Fibroblast of mammary gland (primary cell): ENCODE data around the gene HBB.

ENCODE experiments used
- DNase-seq: peaks from one replicate; pipeline ENCODE4 v3.0.0-alpha.2; 2010; ENCODE audit warnings: low read depth
- H3K4me3 ChIP-seq: 2 replicates; pipeline ENCODE4 v1.5.1; 2011; ENCODE audit warnings: low read depth, mild to moderate bottlenecking, low read length, moderate library complexity; ENCODE audit not compliant: control insufficient read depth
- TF ChIP-seq, protein P1 (sequence below): conservative IDR thresholded peaks from 2 replicates; pipeline ENCODE4 v1.5.1; 2011; ENCODE audit warnings: low read depth, low read length, inconsistent platforms; ENCODE audit not compliant: control insufficient read depth, insufficient read depth

HBB gene

DNA sequence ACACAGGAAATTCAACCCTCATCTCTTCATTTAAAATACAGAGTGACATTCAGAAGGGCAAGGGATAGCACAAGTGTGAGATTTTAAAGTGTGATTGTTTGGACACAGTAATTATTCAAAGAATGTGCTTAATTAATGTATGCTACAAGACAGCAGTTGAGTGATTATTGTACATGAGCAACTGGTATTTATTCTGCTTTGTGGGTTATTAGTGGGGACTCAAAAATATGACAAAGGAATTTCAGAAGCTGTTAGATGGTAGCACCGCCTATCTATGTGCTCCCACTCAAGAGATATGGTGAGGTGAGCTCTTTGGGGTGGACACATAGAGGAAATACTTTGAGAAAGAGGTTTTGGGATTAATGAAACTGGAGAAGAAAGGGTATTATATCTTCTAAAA, 13.2 kb upstream of the HBB start:
- no peak for DNase-seq
- no peak overlapping the region for H3K4me3 ChIP-seq
- TF ChIP-seq, protein P1, sequence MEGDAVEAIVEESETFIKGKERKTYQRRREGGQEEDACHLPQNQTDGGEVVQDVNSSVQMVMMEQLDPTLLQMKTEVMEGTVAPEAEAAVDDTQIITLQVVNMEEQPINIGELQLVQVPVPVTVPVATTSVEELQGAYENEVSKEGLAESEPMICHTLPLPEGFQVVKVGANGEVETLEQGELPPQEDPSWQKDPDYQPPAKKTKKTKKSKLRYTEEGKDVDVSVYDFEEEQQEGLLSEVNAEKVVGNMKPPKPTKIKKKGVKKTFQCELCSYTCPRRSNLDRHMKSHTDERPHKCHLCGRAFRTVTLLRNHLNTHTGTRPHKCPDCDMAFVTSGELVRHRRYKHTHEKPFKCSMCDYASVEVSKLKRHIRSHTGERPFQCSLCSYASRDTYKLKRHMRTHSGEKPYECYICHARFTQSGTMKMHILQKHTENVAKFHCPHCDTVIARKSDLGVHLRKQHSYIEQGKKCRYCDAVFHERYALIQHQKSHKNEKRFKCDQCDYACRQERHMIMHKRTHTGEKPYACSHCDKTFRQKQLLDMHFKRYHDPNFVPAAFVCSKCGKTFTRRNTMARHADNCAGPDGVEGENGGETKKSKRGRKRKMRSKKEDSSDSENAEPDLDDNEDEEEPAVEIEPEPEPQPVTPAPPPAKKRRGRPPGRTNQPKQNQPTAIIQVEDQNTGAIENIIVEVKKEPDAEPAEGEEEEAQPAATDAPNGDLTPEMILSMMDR = no peak

DNA sequence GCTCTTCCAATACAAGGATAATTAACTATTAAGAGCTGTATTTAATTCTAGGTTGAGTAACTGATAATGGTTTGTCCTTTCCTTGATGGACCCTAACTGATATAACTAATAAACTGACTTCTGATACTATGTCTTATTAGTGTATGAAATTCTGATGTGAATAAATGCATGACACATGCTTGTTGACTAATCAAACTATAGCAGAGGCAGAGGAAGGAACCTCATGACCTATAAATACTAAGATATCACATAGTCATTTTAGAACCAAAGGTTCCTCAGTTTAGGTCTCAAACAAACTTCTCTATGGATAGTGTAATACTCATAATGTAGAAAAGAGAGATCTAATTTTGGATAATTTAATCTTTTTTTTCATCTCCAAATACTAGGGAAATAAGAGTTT, 12.2 kb upstream of the HBB start:
- no peak overlapping the region for H3K4me3 ChIP-seq
- TF ChIP-seq, protein P1 = no peak
- DNase-seq = no peak

DNA sequence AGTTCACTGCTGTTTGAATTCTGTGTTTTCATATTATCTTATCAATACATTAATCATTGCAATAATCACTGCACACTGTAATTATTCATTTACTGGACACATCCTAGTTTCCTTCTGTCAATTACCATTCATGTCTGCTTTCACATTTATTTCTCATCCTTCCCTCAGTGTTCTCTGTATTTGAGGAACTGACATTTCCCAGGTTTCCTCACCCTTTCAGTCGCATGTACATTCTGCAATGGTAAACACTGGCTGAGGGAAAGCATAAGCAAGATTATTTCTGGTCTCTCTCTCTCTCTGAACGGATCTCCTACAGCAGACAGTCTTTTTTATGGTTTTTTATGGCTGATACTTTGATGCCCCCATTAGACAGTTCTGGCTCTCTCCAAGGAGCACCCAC, 11.6 kb upstream of the HBB start:
- TF ChIP-seq, protein P1 = no peak
- no peak overlapping the region for H3K4me3 ChIP-seq
- DNase-seq = no peak

DNA sequence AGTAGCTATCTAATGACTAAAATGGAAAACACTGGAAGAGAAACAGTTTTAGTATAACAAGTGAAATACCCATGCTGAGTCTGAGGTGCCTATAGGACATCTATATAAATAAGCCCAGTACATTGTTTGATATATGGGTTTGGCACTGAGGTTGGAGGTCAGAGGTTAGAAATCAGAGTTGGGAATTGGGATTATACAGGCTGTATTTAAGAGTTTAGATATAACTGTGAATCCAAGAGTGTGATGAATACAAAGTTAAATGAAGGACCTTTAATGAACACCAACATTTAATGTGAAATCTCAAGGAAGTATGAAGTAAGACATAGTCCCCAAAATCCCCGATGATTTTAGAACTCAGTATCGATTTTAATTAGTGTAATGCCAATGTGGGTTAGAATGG, 10.5 kb upstream of the HBB start:
- no peak for DNase-seq
- TF ChIP-seq, protein P1 = no peak

DNA sequence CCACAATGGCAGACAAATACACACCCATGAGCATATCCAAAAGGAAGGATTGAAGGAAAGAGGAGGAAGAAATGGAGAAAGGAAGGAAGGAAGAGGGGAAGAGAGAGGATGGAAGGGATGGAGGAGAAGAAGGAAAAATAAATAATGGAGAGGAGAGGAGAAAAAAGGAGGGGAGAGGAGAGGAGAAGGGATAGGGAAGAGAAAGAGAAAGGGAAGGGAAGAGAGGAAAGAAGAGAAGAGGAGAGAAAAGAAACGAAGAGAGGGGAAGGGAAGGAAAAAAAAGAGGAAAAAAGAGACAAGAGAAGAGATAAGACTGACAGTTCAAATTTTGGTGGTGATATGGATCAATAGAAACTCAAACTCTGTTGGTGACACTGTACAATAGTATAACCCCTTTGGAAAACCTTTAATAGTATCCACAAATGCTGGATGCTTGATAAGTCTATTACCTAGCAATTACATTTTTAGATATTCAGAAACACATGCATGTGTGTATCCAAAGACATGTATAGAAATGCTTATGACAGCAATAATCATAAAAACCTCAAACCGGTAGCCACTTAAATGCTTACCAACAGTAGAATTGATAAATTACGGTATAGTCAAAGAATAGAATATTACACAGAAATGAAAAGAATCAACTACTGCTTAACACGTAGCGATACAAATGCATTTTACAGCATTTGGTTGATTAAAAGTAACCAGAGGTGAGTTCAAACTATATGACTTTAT, 8.7 kb upstream of the HBB start:
- DNase-seq = no peak
- TF ChIP-seq, protein P1 = no peak
- H3K4me3 ChIP-seq = no peak overlapping the region

More for the DNA sequence above, 10.5 kb upstream of the HBB start:
- H3K4me3 ChIP-seq = no peak overlapping the region

DNA sequence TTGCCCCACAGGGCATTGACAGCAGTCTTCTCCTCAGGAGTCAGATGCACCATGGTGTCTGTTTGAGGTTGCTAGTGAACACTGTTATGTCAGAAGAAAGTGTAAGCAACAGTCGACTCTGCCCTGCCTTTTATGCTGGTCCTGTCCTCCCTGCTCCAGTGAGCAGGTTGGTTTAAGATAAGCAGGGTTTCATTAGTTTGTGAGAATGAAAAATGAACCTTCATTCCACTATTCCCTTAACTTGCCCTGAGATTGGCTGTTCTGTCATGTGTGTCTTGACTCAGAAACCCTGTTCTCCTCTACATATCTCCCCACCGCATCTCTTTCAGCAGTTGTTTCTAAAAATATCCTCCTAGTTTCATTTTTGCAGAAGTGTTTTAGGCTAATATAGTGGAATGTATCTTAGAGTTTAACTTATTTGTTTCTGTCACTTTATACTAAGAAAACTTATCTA, 7.5 kb upstream of the HBB start, which contains the start of gene HBD:
Gene HBD, minus strand, starts transcription at position 103 of the 454 bp plus-strand sequence. Its CDS starts 50 bp downstream, at position 53.
- TF ChIP-seq, protein P1 = no peak
- no peak for DNase-seq

More for the DNA sequence above, 7.5 kb upstream of the HBB start, which contains the start of gene HBD:
- no peak within 1 kb of the TSS for H3K4me3 ChIP-seq
